H9 (cell line): ENCODE measurements around the gene PRMT7. TPM values are rescaled to one million over a fixed set of nuclear protein-coding genes. Genes with fewer than 3 reads are reported as not detected.

ENCODE experiments used
- DNase-seq: peaks from one replicate; pipeline ENCODE4 v3.0.0-alpha.2; 2017
- H2AFZ ChIP-seq: one replicate; pipeline ENCODE4 v1.6.1; 2013; ENCODE audit warnings: mild to moderate bottlenecking, low read length, control low read depth, moderate library complexity
- H2AK5ac ChIP-seq: 2 replicates; pipeline ENCODE4 v1.6.1; 2013; ENCODE audit warnings: low read length, control low read depth, mixed read lengths; ENCODE audit not compliant: insufficient read length
- H2BK120ac ChIP-seq: one replicate; pipeline ENCODE4 v1.6.1; 2013; ENCODE audit warnings: low read depth, mild to moderate bottlenecking, low read length, control low read depth, inconsistent platforms; ENCODE audit not compliant: poor library complexity, severe bottlenecking
- H2BK12ac ChIP-seq: 2 replicates; pipeline ENCODE4 v1.6.1; 2013; ENCODE audit warnings: low read length, control low read depth, mixed read lengths, low read depth; ENCODE audit not compliant: insufficient read length
- H2BK15ac ChIP-seq: 2 replicates; pipeline ENCODE4 v1.6.1; 2013; ENCODE audit warnings: low read depth, low read length, control low read depth
- H2BK20ac ChIP-seq: one replicate; pipeline ENCODE4 v1.6.1; 2013; ENCODE audit warnings: low read depth, mild to moderate bottlenecking, low read length, control low read depth, inconsistent platforms; ENCODE audit not compliant: poor library complexity, severe bottlenecking
- H2BK5ac ChIP-seq: 2 replicates; pipeline ENCODE4 v1.6.1; 2013; ENCODE audit warnings: low read length, control low read depth, mixed read lengths; ENCODE audit not compliant: insufficient read length
- H3K14ac ChIP-seq: 2 replicates; pipeline ENCODE4 v1.6.1; 2013; ENCODE audit warnings: low read length, control low read depth; ENCODE audit not compliant: insufficient read depth
- H3K18ac ChIP-seq: 2 replicates; pipeline ENCODE4 v1.6.1; 2013; ENCODE audit warnings: low read depth, mild to moderate bottlenecking, mixed read lengths, low read length, control low read depth; ENCODE audit not compliant: insufficient read length
- H3K23ac ChIP-seq: 2 replicates; pipeline ENCODE4 v1.6.1; 2013; ENCODE audit warnings: low read length, control low read depth, mixed read lengths, low read depth; ENCODE audit not compliant: insufficient read length
- H3K23me2 ChIP-seq: 2 replicates; pipeline ENCODE4 v1.6.1; 2013; ENCODE audit warnings: low read depth, mild to moderate bottlenecking, mixed read lengths, low read length, control low read depth; ENCODE audit not compliant: insufficient read length, poor library complexity, severe bottlenecking
- H3K27ac ChIP-seq: 2 replicates; pipeline ENCODE4 v1.5.1; 2013; ENCODE audit warnings: low read length, control low read depth, mixed read lengths, low read depth; ENCODE audit not compliant: insufficient read length
- H3K27me3 ChIP-seq: 2 replicates; pipeline ENCODE4 v1.6.1; 2013; ENCODE audit warnings: low read length, control low read depth, inconsistent platforms; ENCODE audit not compliant: insufficient read depth
- H3K4ac ChIP-seq: 2 replicates; pipeline ENCODE4 v1.6.1; 2013; ENCODE audit warnings: low read depth, mild to moderate bottlenecking, control low read depth, inconsistent platforms, low read length, moderate library complexity
- H3K4me1 ChIP-seq: 2 replicates; pipeline ENCODE4 v1.6.1; 2013; ENCODE audit warnings: low read length, control low read depth, inconsistent platforms; ENCODE audit not compliant: insufficient read depth
- H3K4me2 ChIP-seq: 2 replicates; pipeline ENCODE4 v1.6.1; 2013; ENCODE audit warnings: low read length, control low read depth, mixed read lengths; ENCODE audit not compliant: insufficient read length, insufficient read depth
- H3K56ac ChIP-seq: 2 replicates; pipeline ENCODE4 v1.6.1; 2013; ENCODE audit warnings: low read depth, mild to moderate bottlenecking, mixed read lengths, low read length, control low read depth; ENCODE audit not compliant: insufficient read length
- H3K79me1 ChIP-seq: 2 replicates; pipeline ENCODE4 v1.6.1; 2013; ENCODE audit warnings: low read depth, mild to moderate bottlenecking, moderate library complexity, low read length, control low read depth, inconsistent platforms; ENCODE audit not compliant: insufficient read depth, poor library complexity, severe bottlenecking
- H3K79me2 ChIP-seq: 2 replicates; pipeline ENCODE4 v1.6.1; 2013; ENCODE audit warnings: low read length, control low read depth, inconsistent platforms; ENCODE audit not compliant: insufficient read depth
- H3K9ac ChIP-seq: 2 replicates; pipeline ENCODE4 v1.6.1; 2013; ENCODE audit warnings: low read length, control low read depth, mixed read lengths; ENCODE audit not compliant: insufficient read length; ENCODE audit errors: extremely low read depth
- H3K9me3 ChIP-seq: one replicate; pipeline ENCODE4 v1.6.1; 2013; ENCODE audit warnings: low read depth, low read length, inconsistent platforms; ENCODE audit not compliant: control insufficient read depth
- H3T11ph ChIP-seq: one replicate; pipeline ENCODE4 v1.6.1; 2013; ENCODE audit warnings: mild to moderate bottlenecking, low read length, control low read depth, inconsistent platforms
- H4K20me1 ChIP-seq: one replicate; pipeline ENCODE4 v1.6.1; 2013; ENCODE audit not compliant: control insufficient read depth, insufficient read length, insufficient read depth
- H4K5ac ChIP-seq: 2 replicates; pipeline ENCODE4 v1.6.1; 2013; ENCODE audit warnings: low read depth, mild to moderate bottlenecking, mixed read lengths, low read length, control low read depth; ENCODE audit not compliant: insufficient read length
- H4K8ac ChIP-seq: replicated peaks from 2 replicates; pipeline ENCODE4 v1.6.1; 2013; ENCODE audit warnings: low read length, control low read depth, mixed read lengths, low read depth; ENCODE audit not compliant: insufficient read length
- H4K91ac ChIP-seq: 2 replicates; pipeline ENCODE4 v1.6.1; 2013; ENCODE audit warnings: low read depth, mild to moderate bottlenecking, moderate library complexity, mixed read lengths, low read length, control low read depth; ENCODE audit not compliant: insufficient read length
- H3K27ac Mint-ChIP-seq, 3 experiments: 2 replicates in 2 of 3; 3 replicates in 1 of 3; pipeline ENCODE4 v1.8.0; 2020 to 2021; ENCODE audit warnings: mixed read lengths in 3 of 3, mild to moderate bottlenecking in 1 of 3, moderate library complexity in 1 of 3
- H3K27me3 Mint-ChIP-seq: 2 replicates; pipeline ENCODE4 v1.8.0; 2021; ENCODE audit warnings: low read depth, mild to moderate bottlenecking, moderate library complexity, mixed read lengths
- H3K36me3 Mint-ChIP-seq, 3 experiments: 2 replicates in 2 of 3; 3 replicates in 1 of 3; pipeline ENCODE4 v1.8.0; 2020 to 2021; ENCODE audit warnings: low read depth in 3 of 3, mixed read lengths in 3 of 3; ENCODE audit not compliant: insufficient read depth in 1 of 3
- H3K4me1 Mint-ChIP-seq, 2 experiments: 2 replicates each; pipeline ENCODE4 v1.8.0; 2020; ENCODE audit warnings: mixed read lengths in 2 of 2
- H3K4me3 Mint-ChIP-seq, 2 experiments: 2 replicates in 1 of 2; 3 replicates in 1 of 2; pipeline ENCODE4 v1.8.0; 2020 to 2021; ENCODE audit warnings: mild to moderate bottlenecking in 2 of 2, mixed read lengths in 2 of 2, moderate library complexity in 1 of 2
- H3K9me3 Mint-ChIP-seq, 2 experiments: 2 replicates in 1 of 2; 3 replicates in 1 of 2; pipeline ENCODE4 v1.8.0; 2020; ENCODE audit warnings: mild to moderate bottlenecking in 2 of 2, mixed read lengths in 2 of 2, moderate library complexity in 1 of 2
- CTCF ChIP-seq: fragments of 200-600 bp; sonication (generic); conservative IDR thresholded peaks from 3 replicates; pipeline ENCODE4 v1.8.0; 2021; ENCODE audit warnings: antibody characterized with exemption, mild to moderate bottlenecking
- WGBS: extraction: QIAGEN DNeasy Blood & Tissue Kit; methylation state at CpG from one replicate; pipeline ENCODE4 v1.1.7; 2013; ENCODE audit warnings: missing lambda C conversion rate, low lambda C conversion rate, mixed read lengths; ENCODE audit not compliant: insufficient read length; ENCODE audit errors: extremely low coverage; 5-methylcytosine and 5-hydroxymethylcytosine counted together
- total RNA-seq: library from RNA; stranded (reverse); gene quantifications from 2 replicates; pipeline ENCODE4 v1.2.1, GENCODE V29; 2021

The PRMT7 gene
- total RNA-seq, 1 experiment from 2014 or later, result 56.6 TPM

DNA sequence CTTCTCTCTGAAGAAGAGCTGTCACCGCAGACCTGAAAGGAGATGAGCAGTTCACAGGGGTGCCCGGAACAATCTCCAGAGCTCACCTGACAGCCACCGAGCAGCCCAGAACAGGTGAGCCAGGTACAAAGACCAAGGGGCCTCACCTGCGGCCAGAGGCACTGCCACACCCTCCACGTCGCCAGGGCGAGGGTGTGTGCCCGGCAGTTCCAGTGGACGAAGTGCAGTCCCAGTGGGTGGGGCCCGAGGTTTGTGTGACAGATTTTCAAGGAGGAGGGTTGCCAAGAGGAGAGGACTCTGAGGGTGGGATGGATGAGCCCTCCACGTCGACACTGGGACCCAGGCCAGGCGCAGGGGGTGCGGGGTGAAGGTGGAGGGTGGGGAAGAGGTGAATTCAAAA, 75.8 kb downstream of the PRMT7 start:
- Histone ChIP-seq H3K9ac (no peak overlapping the region), H3K79me2 (no peaks in the 10 kb centered on the region), H4K5ac (no peak overlapping the region), H2BK12ac (no peak overlapping the region), H2BK15ac (no peak overlapping the region), H3K4me1 (peaks cover 16% of the 10 kb centered on the region; the same call in 1 of the 2 replicates), H3K79me1 (no peaks in the 10 kb centered on the region), H3K23me2 (no peaks in the 10 kb centered on the region), H3K27me3 (no peaks in the 10 kb centered on the region), H3K14ac (peak overlapping the region; percentile 12; the same call in 1 of the 2 replicates), H3K23ac (no peak overlapping the region), H3K27ac (no peak overlapping the region), H2BK20ac (no peak overlapping the region), H2AFZ (no peak overlapping the region), H3K4me2 (no peak overlapping the region), H2BK120ac (no peak overlapping the region), H3K9me3 (no peaks in the 10 kb centered on the region), H3K4ac (no peak overlapping the region), H4K8ac (no peak overlapping the region), H2BK5ac (no peak overlapping the region), H4K20me1 (no peaks in the 10 kb centered on the region), H2AK5ac (no peak overlapping the region), H3K56ac (no peak overlapping the region), H3T11ph (no peak overlapping the region), H4K91ac (no peak overlapping the region), H3K18ac (no peak overlapping the region)
- no peak for TF ChIP-seq CTCF
- Mint-ChIP-seq H3K9me3 (no peaks in the 10 kb centered on the region; a peak in 1 of 5 replicates), H3K36me3 (no peaks in the 10 kb centered on the region; a peak in 1 of 7 replicates), H3K4me1 (peaks cover 67 to 68% of the 10 kb centered on the region in 2 experiments), H3K27me3 (peaks cover 1% of the 10 kb centered on the region; the same call in 1 of the 2 replicates), H3K4me3 (no peak overlapping the region), H3K27ac (no peak overlapping the region)
- no peak for DNase-seq
- WGBS, result no CpG with 5 or more reads among the region's 14 CpGs
